Measurements from ENCODE around the gene GRM1. TPM values are rescaled to one million over a fixed set of nuclear protein-coding genes. Genes with fewer than 3 reads are reported as not detected.

GRM1 gene
- under 1 TPM in 2 of 4 donors, not detected in 2; 0.01 to 0.03 TPM for polyA plus RNA-seq
- long read RNA-seq, donor 1: 0 reads
- long read RNA-seq, donor 2: 0 reads
- long read RNA-seq, donor 3: 0 reads
- long read RNA-seq, donor 4: 0 reads
- long read RNA-seq, donor 5: 0 reads
- long read RNA-seq, donor 6: 0 reads
- long read RNA-seq, donor 7: 0 reads
- long read RNA-seq, donor 8: 0 reads
- long read RNA-seq, donor 9: 0 reads
- long read RNA-seq, donor 10: 0 reads

DNA sequence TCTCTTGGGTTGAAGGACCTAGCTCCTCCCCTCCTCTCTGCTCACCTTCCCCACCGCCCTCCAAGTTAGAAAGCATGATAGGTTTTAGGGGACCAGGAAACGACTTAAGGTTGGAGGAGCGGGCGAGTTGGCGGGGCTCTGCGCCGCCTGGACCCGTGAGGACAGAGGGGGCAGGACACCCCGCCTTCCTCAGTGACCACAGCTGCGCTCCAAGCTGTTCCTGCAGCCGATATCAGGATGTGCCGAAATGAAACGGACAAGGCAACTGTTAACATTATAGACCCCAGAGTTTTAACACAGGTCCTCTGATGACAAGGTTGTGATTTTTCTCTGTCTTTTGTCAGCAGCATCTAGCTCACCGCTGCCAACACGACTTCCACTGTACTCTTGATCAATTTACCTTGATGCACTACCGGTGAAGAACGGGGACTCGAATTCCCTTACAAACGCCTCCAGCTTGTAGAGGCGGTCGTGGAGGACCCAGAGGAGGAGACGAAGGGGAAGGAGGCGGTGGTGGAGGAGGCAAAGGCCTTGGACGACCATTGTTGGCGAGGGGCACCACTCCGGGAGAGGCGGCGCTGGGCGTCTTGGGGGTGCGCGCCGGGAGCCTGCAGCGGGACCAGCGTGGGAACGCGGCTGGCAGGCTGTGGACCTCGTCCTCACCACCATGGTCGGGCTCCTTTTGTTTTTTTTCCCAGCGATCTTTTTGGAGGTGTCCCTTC lies at the start of gene GRM1:
TSS of gene GRM1 (plus strand) at position 212 of the 722 bp plus-strand sequence. CDS start at position 668, 456 bp downstream.
- Histone ChIP-seq H3K27me3 (ENCODE audit: control insufficient read depth in 3 of 3, insufficient read depth in 3 of 3, low read length in 3 of 3) (peaks cover 0 to 34% (median 13%) of the 10 kb centered on the region in 3 donors), H3K4me3 (ENCODE audit: low read depth in 1 of 3, low read length in 3 of 3) (no peak within 1 kb of the TSS), H3K9me3 (ENCODE audit: control insufficient read depth in 2 of 2, insufficient read depth in 1 of 2, low read depth in 1 of 2, low read length in 1 of 2) (no peaks in the 10 kb centered on the region), H3K27ac (ENCODE audit: low read depth in 1 of 3, low read length in 2 of 3) (no peak within 1 kb of the TSS), H3K4me1 (ENCODE audit: control insufficient read depth in 3 of 3, insufficient read depth in 2 of 3, low read depth in 1 of 3, low read length in 2 of 3) (no peaks in the 10 kb centered on the region), H3K36me3 (ENCODE audit: control insufficient read depth in 3 of 3, insufficient read depth in 2 of 3, low read depth in 1 of 3, low read length in 3 of 3) (no peaks in the 10 kb centered on the region)
- 7 to 16% (median 14%) methylated on average over 39 of the region's 39 CpGs for WGBS, 3 donors
- DNase-seq (no peak), FAIRE-seq (no peak)

- no peak for DNase-seq
- Histone ChIP-seq H3K4me3 (ENCODE audit: low read depth in 1 of 3, low read length in 3 of 3) (no peak overlapping the region), H3K36me3 (ENCODE audit: control insufficient read depth in 3 of 3, insufficient read depth in 2 of 3, low read depth in 1 of 3, low read length in 3 of 3) (no peaks in the 10 kb centered on the region), H3K27ac (ENCODE audit: low read depth in 1 of 3, low read length in 2 of 3) (no peak overlapping the region), H3K4me1 (ENCODE audit: control insufficient read depth in 3 of 3, insufficient read depth in 2 of 3, low read depth in 1 of 3, low read length in 2 of 3) (no peaks in the 10 kb centered on the region), H3K9me3 (ENCODE audit: control insufficient read depth in 2 of 2, insufficient read depth in 1 of 2, low read depth in 1 of 2, low read length in 1 of 2) (no peaks in the 10 kb centered on the region), H3K27me3 (ENCODE audit: control insufficient read depth in 3 of 3, insufficient read depth in 3 of 3, low read length in 3 of 3) (no peaks in the 10 kb centered on the region)
- FAIRE-seq: no peak
- 66 to 74% (median 66%) methylated on average over 1 of the region's 1 CpG for WGBS, 3 donors
Measured at GRCh38 chr6:146009338-146009737, 19.5 kb upstream of the GRM1 start.

- H3K27ac ChIP-seq (ENCODE audit: low read depth in 1 of 3, low read length in 2 of 3): no peak overlapping the region
- H3K27me3 ChIP-seq (ENCODE audit: control insufficient read depth in 3 of 3, insufficient read depth in 3 of 3, low read length in 3 of 3): no peaks in the 10 kb centered on the region
- no peaks in the 10 kb centered on the region for H3K4me1 ChIP-seq (ENCODE audit: control insufficient read depth in 3 of 3, insufficient read depth in 2 of 3, low read depth in 1 of 3, low read length in 2 of 3)
- no peak overlapping the region for H3K4me3 ChIP-seq (ENCODE audit: low read depth in 1 of 3, low read length in 3 of 3)
- H3K36me3 ChIP-seq (ENCODE audit: control insufficient read depth in 3 of 3, insufficient read depth in 2 of 3, low read depth in 1 of 3, low read length in 3 of 3): no peaks in the 10 kb centered on the region
- no peaks in the 10 kb centered on the region for H3K9me3 ChIP-seq (ENCODE audit: control insufficient read depth in 2 of 2, insufficient read depth in 1 of 2, low read depth in 1 of 2, low read length in 1 of 2)
- DNase-seq (no peak), FAIRE-seq (no peak)
Measured at GRCh38 chr6:146014233-146014632, 14.6 kb upstream of the GRM1 start.

GRCh38 chr6:146017672-146018071 lies 11.2 kb upstream of the GRM1 start:
- no peaks in the 10 kb centered on the region for H3K27me3 ChIP-seq (ENCODE audit: control insufficient read depth in 3 of 3, insufficient read depth in 3 of 3, low read length in 3 of 3)
- H3K27ac ChIP-seq (ENCODE audit: low read depth in 1 of 3, low read length in 2 of 3): no peak overlapping the region
- no peaks in the 10 kb centered on the region for H3K9me3 ChIP-seq (ENCODE audit: control insufficient read depth in 2 of 2, insufficient read depth in 1 of 2, low read depth in 1 of 2, low read length in 1 of 2)
- FAIRE-seq (no peak), DNase-seq (no peak)
- no peaks in the 10 kb centered on the region for H3K36me3 ChIP-seq (ENCODE audit: control insufficient read depth in 3 of 3, insufficient read depth in 2 of 3, low read depth in 1 of 3, low read length in 3 of 3)
- no peaks in the 10 kb centered on the region for H3K4me1 ChIP-seq (ENCODE audit: control insufficient read depth in 3 of 3, insufficient read depth in 2 of 3, low read depth in 1 of 3, low read length in 2 of 3)
- no peak overlapping the region for H3K4me3 ChIP-seq (ENCODE audit: low read depth in 1 of 3, low read length in 3 of 3)

DNA sequence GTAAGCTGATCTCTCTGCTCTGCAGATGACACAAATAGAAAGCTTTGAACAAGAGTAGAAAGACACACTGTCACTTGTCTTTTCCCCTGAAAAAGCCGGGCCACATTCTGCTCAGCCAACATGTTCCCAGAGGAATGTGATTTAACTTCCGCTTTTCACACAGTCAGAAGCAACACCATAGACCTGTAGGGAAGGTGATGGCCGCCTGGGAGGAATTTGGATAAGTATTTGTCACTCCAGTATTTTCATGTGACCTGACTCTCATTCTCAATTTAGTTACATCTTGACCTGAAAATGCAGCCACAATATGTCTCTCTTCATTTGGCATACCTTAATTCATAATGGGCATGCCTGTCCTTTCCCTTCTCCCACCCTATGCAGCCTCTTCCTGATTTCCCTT lies 2.0 kb upstream of the GRM1 start:
- Histone ChIP-seq H3K4me3 (ENCODE audit: low read depth in 1 of 3, low read length in 3 of 3) (no peak overlapping the region), H3K27me3 (ENCODE audit: control insufficient read depth in 3 of 3, insufficient read depth in 3 of 3, low read length in 3 of 3) (peaks cover 0 to 34% (median 13%) of the 10 kb centered on the region in 3 donors), H3K27ac (ENCODE audit: low read depth in 1 of 3, low read length in 2 of 3) (no peak overlapping the region), H3K4me1 (ENCODE audit: control insufficient read depth in 3 of 3, insufficient read depth in 2 of 3, low read depth in 1 of 3, low read length in 2 of 3) (no peaks in the 10 kb centered on the region), H3K9me3 (ENCODE audit: control insufficient read depth in 2 of 2, insufficient read depth in 1 of 2, low read depth in 1 of 2, low read length in 1 of 2) (no peaks in the 10 kb centered on the region), H3K36me3 (ENCODE audit: control insufficient read depth in 3 of 3, insufficient read depth in 2 of 3, low read depth in 1 of 3, low read length in 3 of 3) (no peaks in the 10 kb centered on the region)
- FAIRE-seq: no peak
- 69 to 75% (median 71%) methylated on average over 3 of the region's 3 CpGs for WGBS, 3 donors
- DNase-seq: no peak

DNA sequence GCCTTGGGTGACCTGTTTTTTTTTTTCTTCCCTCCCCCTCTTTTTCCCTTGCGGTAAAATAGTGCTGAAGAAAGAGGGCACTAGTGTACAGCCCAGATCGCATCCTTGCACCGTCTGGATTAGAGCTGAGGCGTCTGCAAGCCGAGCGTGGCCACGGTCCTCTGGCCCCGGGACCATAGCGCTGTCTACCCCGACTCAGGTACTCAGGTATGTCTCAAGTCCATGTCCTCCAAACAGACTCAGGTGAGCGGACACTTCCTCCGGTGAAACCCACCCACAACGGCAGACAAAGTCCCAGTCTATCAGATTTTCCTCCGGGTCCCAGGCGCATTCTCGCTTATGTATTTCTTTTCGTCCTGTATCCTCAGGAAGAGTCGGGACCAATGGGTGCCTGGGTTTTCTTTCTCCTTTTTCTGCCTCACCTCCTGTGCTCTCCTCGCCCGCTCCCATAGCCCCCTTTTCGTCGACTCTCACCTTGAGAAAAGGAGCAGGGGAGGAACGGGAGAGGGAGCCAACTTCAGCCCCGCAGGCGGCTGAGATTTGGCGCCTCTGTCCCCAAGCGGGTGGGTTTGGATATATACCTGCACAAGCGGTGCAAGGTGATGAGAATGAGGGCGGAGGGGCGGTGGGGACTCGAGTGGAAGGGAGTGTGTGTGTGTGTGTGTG lies 1.1 kb upstream of the GRM1 start:
- Histone ChIP-seq H3K4me3 (ENCODE audit: low read depth in 1 of 3, low read length in 3 of 3) (no peak overlapping the region), H3K9me3 (ENCODE audit: control insufficient read depth in 2 of 2, insufficient read depth in 1 of 2, low read depth in 1 of 2, low read length in 1 of 2) (no peaks in the 10 kb centered on the region), H3K4me1 (ENCODE audit: control insufficient read depth in 3 of 3, insufficient read depth in 2 of 3, low read depth in 1 of 3, low read length in 2 of 3) (no peaks in the 10 kb centered on the region), H3K27ac (ENCODE audit: low read depth in 1 of 3, low read length in 2 of 3) (no peak overlapping the region), H3K27me3 (ENCODE audit: control insufficient read depth in 3 of 3, insufficient read depth in 3 of 3, low read length in 3 of 3) (peaks cover 0 to 34% (median 13%) of the 10 kb centered on the region in 3 donors), H3K36me3 (ENCODE audit: control insufficient read depth in 3 of 3, insufficient read depth in 2 of 3, low read depth in 1 of 3, low read length in 3 of 3) (no peaks in the 10 kb centered on the region)
- 6 to 19% (median 17%) methylated on average over 31 of the region's 31 CpGs for WGBS, 3 donors
- FAIRE-seq (no peak), DNase-seq (no peak)

GRCh38 chr6:146028252-146028795 lies 538 bp upstream of the GRM1 start:
- Histone ChIP-seq H3K4me3 (ENCODE audit: low read depth in 1 of 3, low read length in 3 of 3) (no peak overlapping the region), H3K27me3 (ENCODE audit: control insufficient read depth in 3 of 3, insufficient read depth in 3 of 3, low read length in 3 of 3) (peaks cover 0 to 34% (median 13%) of the 10 kb centered on the region in 3 donors), H3K27ac (ENCODE audit: low read depth in 1 of 3, low read length in 2 of 3) (no peak overlapping the region), H3K4me1 (ENCODE audit: control insufficient read depth in 3 of 3, insufficient read depth in 2 of 3, low read depth in 1 of 3, low read length in 2 of 3) (no peaks in the 10 kb centered on the region), H3K36me3 (ENCODE audit: control insufficient read depth in 3 of 3, insufficient read depth in 2 of 3, low read depth in 1 of 3, low read length in 3 of 3) (no peaks in the 10 kb centered on the region), H3K9me3 (ENCODE audit: control insufficient read depth in 2 of 2, insufficient read depth in 1 of 2, low read depth in 1 of 2, low read length in 1 of 2) (no peaks in the 10 kb centered on the region)
- DNase-seq: peak; percentile 6 to 70
- 4 to 9% (median 9%) methylated on average over 18 to 19 of the region's 19 CpGs for WGBS, 3 donors
- FAIRE-seq: no peak

DNA sequence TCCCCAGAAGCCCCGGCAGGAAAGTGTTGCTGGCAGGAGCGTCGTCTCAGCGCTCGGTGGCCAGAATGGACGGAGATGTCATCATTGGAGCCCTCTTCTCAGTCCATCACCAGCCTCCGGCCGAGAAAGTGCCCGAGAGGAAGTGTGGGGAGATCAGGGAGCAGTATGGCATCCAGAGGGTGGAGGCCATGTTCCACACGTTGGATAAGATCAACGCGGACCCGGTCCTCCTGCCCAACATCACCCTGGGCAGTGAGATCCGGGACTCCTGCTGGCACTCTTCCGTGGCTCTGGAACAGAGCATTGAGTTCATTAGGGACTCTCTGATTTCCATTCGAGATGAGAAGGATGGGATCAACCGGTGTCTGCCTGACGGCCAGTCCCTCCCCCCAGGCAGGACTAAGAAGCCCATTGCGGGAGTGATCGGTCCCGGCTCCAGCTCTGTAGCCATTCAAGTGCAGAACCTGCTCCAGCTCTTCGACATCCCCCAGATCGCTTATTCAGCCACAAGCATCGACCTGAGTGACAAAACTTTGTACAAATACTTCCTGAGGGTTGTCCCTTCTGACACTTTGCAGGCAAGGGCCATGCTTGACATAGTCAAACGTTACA lies 817 bp downstream of the GRM1 start:
- Histone ChIP-seq H3K27ac (ENCODE audit: low read depth in 1 of 3, low read length in 2 of 3) (no peak overlapping the region), H3K27me3 (ENCODE audit: control insufficient read depth in 3 of 3, insufficient read depth in 3 of 3, low read length in 3 of 3) (peaks cover 0 to 34% (median 13%) of the 10 kb centered on the region in 3 donors), H3K4me1 (ENCODE audit: control insufficient read depth in 3 of 3, insufficient read depth in 2 of 3, low read depth in 1 of 3, low read length in 2 of 3) (no peaks in the 10 kb centered on the region), H3K4me3 (ENCODE audit: low read depth in 1 of 3, low read length in 3 of 3) (no peak overlapping the region), H3K36me3 (ENCODE audit: control insufficient read depth in 3 of 3, insufficient read depth in 2 of 3, low read depth in 1 of 3, low read length in 3 of 3) (no peaks in the 10 kb centered on the region), H3K9me3 (ENCODE audit: control insufficient read depth in 2 of 2, insufficient read depth in 1 of 2, low read depth in 1 of 2, low read length in 1 of 2) (no peaks in the 10 kb centered on the region)
- DNase-seq (no peak), FAIRE-seq (no peak)
- 25 to 38% (median 35%) methylated on average over 25 of the region's 25 CpGs for WGBS, 3 donors

All from small intestine (tissue), 16 donors.